Breast epithelium (tissue), 3 donors: ENCODE results near the gene ZNF117.
"Not testable (repeated sequence)": the region's sequence is repeated elsewhere in the genome, so short reads cannot be mapped to it uniquely, and the experiment has no call there.

Experiments used
- POLR2A ChIP-seq: fragments of 450-650 bp; IDR thresholded peaks from one replicate; pipeline ENCODE4 v1.6.1; 2016; ENCODE audit warnings: antibody characterized with exemption, mild to moderate bottlenecking, moderate library complexity
- POLR2AphosphoS5 ChIP-seq, 3 donors: sonication (generic); formaldehyde crosslinking; IDR thresholded peaks; one replicate each; pipeline ENCODE4 v1.6.1; 2017; ENCODE audit warnings: antibody characterized with exemption in 3 of 3

DNA sequence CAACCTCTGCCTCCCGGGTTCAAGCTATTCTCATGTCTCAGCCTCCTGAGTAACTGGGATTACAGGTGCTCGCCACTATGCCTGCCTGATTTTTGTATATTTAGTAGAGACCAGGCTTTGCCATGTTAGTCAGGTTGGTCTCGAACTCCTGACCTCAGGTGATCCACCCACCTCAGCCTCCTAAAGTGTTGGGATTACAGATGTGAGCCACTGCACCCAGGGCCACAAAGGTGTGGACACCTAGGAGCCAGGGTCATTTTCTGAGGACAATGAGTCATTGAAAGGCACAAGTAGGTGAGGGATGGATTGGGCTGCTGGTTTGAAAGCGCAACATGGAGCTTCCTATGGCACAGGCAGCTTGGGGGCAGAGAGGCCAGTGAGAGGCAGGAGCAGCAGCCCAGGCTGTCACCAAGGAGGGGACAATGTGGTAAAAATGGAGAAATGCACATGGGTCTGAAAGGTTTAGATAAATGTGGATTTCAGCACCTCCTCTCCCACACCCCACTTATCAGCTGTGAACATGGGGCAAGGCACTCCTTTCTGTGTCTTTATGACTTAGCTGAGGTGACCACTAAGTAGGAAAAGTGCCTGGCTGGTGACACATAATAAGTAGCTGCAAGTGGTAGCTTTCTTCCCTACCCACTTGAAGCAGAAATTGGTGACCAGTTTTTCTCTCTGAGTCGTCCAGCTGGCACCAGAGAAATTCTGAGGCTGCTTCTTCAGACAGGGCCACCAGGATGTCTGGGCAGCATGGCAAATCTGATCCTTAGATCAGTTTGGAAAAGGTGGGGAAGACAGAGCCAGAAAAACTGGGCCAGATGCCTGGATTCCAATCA is 46.0 kb downstream of the ZNF117 start:
- not testable (repeated sequence) for TF ChIP-seq POLR2A; POLR2AphosphoS5 (IDR thresholded peaks at IDR 0.05)
